Lower leg skin (tissue), 3 donors: Measurements from ENCODE around the gene NELL1.

ENCODE experiments used
- POLR2A ChIP-seq, 2 donors: fragments of 450-650 bp; IDR thresholded peaks; one replicate each; pipeline ENCODE4 v1.6.1; 2016 to 2017; ENCODE audit warnings: antibody characterized with exemption in 2 of 2, mild to moderate bottlenecking in 1 of 2, moderate library complexity in 1 of 2
- TF ChIP-seq, protein P1 (sequence below), 3 donors: fragments of 450-650 bp; IDR thresholded peaks; one replicate each; pipeline ENCODE4 v1.5.1; 2016; ENCODE audit warnings: antibody characterized with exemption in 3 of 3, mild to moderate bottlenecking in 3 of 3, moderate library complexity in 2 of 3

DNA sequence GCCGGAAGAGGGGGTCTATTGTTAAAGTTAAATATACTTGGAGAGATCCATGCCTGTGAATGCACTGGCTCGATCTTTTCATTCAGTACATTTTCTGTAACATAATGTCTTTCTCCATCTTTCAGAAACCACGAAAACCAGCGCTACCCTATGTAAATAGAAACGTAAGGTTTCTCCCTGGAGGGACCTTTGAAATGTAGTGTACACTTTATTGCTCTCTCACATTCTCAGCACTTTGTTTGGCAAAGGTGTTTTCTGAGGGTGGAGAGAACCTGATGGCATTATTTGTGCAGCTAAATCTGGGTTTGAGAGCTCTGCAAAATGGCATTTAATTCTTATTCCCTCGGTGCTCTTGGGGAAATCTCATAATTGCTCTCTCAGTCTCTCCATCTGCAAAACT, 468.4 kb downstream of the NELL1 start:
- TF ChIP-seq, protein P1, sequence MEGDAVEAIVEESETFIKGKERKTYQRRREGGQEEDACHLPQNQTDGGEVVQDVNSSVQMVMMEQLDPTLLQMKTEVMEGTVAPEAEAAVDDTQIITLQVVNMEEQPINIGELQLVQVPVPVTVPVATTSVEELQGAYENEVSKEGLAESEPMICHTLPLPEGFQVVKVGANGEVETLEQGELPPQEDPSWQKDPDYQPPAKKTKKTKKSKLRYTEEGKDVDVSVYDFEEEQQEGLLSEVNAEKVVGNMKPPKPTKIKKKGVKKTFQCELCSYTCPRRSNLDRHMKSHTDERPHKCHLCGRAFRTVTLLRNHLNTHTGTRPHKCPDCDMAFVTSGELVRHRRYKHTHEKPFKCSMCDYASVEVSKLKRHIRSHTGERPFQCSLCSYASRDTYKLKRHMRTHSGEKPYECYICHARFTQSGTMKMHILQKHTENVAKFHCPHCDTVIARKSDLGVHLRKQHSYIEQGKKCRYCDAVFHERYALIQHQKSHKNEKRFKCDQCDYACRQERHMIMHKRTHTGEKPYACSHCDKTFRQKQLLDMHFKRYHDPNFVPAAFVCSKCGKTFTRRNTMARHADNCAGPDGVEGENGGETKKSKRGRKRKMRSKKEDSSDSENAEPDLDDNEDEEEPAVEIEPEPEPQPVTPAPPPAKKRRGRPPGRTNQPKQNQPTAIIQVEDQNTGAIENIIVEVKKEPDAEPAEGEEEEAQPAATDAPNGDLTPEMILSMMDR (IDR thresholded peaks at IDR 0.05) = no peak
- no peak for TF ChIP-seq POLR2A (IDR thresholded peaks at IDR 0.05)
